ENCODE results near the gene PCNX3. TPM values are rescaled to one million over a fixed set of nuclear protein-coding genes. Genes with fewer than 3 reads are reported as not detected.

Gene PCNX3
- polyA plus RNA-seq, 1 donor from 2014 or later = 7.8 TPM

GRCh38 chr11:65653229-65654225 lies 38.0 kb downstream of the PCNX3 start:
- no peaks in the 10 kb centered on the region for H3K9me3 ChIP-seq (ENCODE audit: low read length)
- H3K4me3 ChIP-seq (ENCODE audit: low read length) = peak overlapping the region; percentile 70
- no peak for TF ChIP-seq SMC3 (conservative IDR thresholded peaks at IDR 0.05; ENCODE audit: poor library complexity)
- TF ChIP-seq, protein P1, sequence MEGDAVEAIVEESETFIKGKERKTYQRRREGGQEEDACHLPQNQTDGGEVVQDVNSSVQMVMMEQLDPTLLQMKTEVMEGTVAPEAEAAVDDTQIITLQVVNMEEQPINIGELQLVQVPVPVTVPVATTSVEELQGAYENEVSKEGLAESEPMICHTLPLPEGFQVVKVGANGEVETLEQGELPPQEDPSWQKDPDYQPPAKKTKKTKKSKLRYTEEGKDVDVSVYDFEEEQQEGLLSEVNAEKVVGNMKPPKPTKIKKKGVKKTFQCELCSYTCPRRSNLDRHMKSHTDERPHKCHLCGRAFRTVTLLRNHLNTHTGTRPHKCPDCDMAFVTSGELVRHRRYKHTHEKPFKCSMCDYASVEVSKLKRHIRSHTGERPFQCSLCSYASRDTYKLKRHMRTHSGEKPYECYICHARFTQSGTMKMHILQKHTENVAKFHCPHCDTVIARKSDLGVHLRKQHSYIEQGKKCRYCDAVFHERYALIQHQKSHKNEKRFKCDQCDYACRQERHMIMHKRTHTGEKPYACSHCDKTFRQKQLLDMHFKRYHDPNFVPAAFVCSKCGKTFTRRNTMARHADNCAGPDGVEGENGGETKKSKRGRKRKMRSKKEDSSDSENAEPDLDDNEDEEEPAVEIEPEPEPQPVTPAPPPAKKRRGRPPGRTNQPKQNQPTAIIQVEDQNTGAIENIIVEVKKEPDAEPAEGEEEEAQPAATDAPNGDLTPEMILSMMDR (IDR thresholded peaks at IDR 0.05; ENCODE audit: poor library complexity, severe bottlenecking) = no peak
- no peak for TF ChIP-seq EZH2 (IDR thresholded peaks at IDR 0.05; ENCODE audit: borderline replicate concordance, insufficient read depth, low read length, poor library complexity, severe bottlenecking)
- peaks cover 4% of the 10 kb centered on the region for H3K36me3 ChIP-seq (ENCODE audit: insufficient read depth, low read length)
- H3K79me2 ChIP-seq (replicated peaks; ENCODE audit: insufficient read depth, low read length) = no peaks in the 10 kb centered on the region
- no peaks in the 10 kb centered on the region for H3K9me2 ChIP-seq (ENCODE audit: insufficient read depth, low read length)
- no peaks in the 10 kb centered on the region for H4K20me1 ChIP-seq (ENCODE audit: insufficient read depth)
- no peaks in the 10 kb centered on the region for H3K27me3 ChIP-seq (ENCODE audit: insufficient read depth, low read depth, low read length)
- H3K4me2 ChIP-seq (ENCODE audit: low read length) = peak overlapping the region; percentile 3
- peak overlapping the region; percentile 59 for H2AFZ ChIP-seq (ENCODE audit: low read depth, low read length)
- H3F3A ChIP-seq (ENCODE audit: insufficient read depth, low read length, poor library complexity, severe bottlenecking) = peaks cover 8% of the 10 kb centered on the region
- H3K27ac ChIP-seq (ENCODE audit: low read length) = peak overlapping the region; percentile 84
- peak overlapping the region; percentile 74 for H3K9ac ChIP-seq (ENCODE audit: low read length)

- H3K27me3 ChIP-seq (ENCODE audit: insufficient read depth, low read depth, low read length) = no peaks in the 10 kb centered on the region
- no peaks in the 10 kb centered on the region for H4K20me1 ChIP-seq (ENCODE audit: insufficient read depth)
- peaks cover 4% of the 10 kb centered on the region for H3K36me3 ChIP-seq (ENCODE audit: insufficient read depth, low read length)
- no peaks in the 10 kb centered on the region for H3K79me2 ChIP-seq (replicated peaks; ENCODE audit: insufficient read depth, low read length)
- TF ChIP-seq, protein P1 (IDR thresholded peaks at IDR 0.05; ENCODE audit: poor library complexity, severe bottlenecking) = no peak
- no peak for TF ChIP-seq TAF1 (IDR thresholded peaks at IDR 0.05; ENCODE audit: low read depth)
- no peak for TF ChIP-seq EP300 (conservative IDR thresholded peaks at IDR 0.05; ENCODE audit: poor library complexity, severe bottlenecking)
- no peak for TF ChIP-seq POLR2AphosphoS5 (IDR thresholded peaks at IDR 0.05)
- TF ChIP-seq MXI1 (conservative IDR thresholded peaks at IDR 0.05; ENCODE audit: poor library complexity, severe bottlenecking) = no peak
- TF ChIP-seq SMC3 (conservative IDR thresholded peaks at IDR 0.05; ENCODE audit: poor library complexity) = no peak
- no peak for TF ChIP-seq RAD21 (conservative IDR thresholded peaks at IDR 0.05)
- TF ChIP-seq REST (IDR thresholded peaks at IDR 0.05; ENCODE audit: borderline replicate concordance) = no peak
- no peaks in the 10 kb centered on the region for H3K9me3 ChIP-seq (ENCODE audit: low read length)
- no peak overlapping the region for H2AFZ ChIP-seq (ENCODE audit: low read depth, low read length)
- H3K9ac ChIP-seq (ENCODE audit: low read length) = no peak overlapping the region
- H3K9me2 ChIP-seq (ENCODE audit: insufficient read depth, low read length) = no peaks in the 10 kb centered on the region
- no peak overlapping the region for H3K4me3 ChIP-seq (ENCODE audit: low read length)
- no peak overlapping the region for H3K27ac ChIP-seq (ENCODE audit: low read length)
- no peak overlapping the region for H3K4me2 ChIP-seq (ENCODE audit: low read length)
- H3F3A ChIP-seq (ENCODE audit: insufficient read depth, low read length, poor library complexity, severe bottlenecking) = peaks cover 8% of the 10 kb centered on the region
These were observed 39.1 kb downstream of the PCNX3 start for GRCh38 chr11:65654375-65655349.
